ENCODE measurements around the gene UCK1. TPM values are rescaled to one million over a fixed set of nuclear protein-coding genes. Genes with fewer than 3 reads are reported as not detected.

The UCK1 gene
- 10 to 100 TPM; 22.6 to 29.5 TPM for total RNA-seq
- long read RNA-seq, transcript UCK1-204 (7 exons, 2,167 nt) = major isoform, 39 of 53 reads
- long read RNA-seq, transcript UCK1-202 (7 exons, 2,051 nt) = minor isoform, 6 of 53 reads
- long read RNA-seq, partial matches to known transcripts = 2 of 53 reads
- long read RNA-seq, other reads (novel, unspliced or antisense) = 6 of 53 reads

GRCh38 chr9:131530920-131531832 lies at the start of gene UCK1:
Gene UCK1, minus strand, starts transcription at chr9:131531263. Its CDS starts 89 bp downstream, at chr9:131531174.
- peak; percentile 95 for ATAC-seq
- peak; percentile 69 to 79 for DNase-seq
- intact Hi-C loops (cut with DNase I, micrococcal nuclease) = no loop called here

- DNase-seq (no peak), ATAC-seq (no peak)
- intact Hi-C loops (cut with DNase I, micrococcal nuclease) = no loop called here
Observed at GRCh38 chr9:131580358-131580757, 49.3 kb upstream of the UCK1 start.

GRCh38 chr9:131579789-131580211 lies 48.7 kb upstream of the UCK1 start:
- ATAC-seq = no peak
- DNase-seq = no peak
- intact Hi-C loops (cut with DNase I, micrococcal nuclease) = no loop called here

GRCh38 chr9:131578731-131579504 lies 47.9 kb upstream of the UCK1 start:
- peak; percentile 12 for ATAC-seq
- DNase-seq = no peak
- intact Hi-C loops (cut with DNase I, micrococcal nuclease) = no loop called here

- ATAC-seq (no peak), DNase-seq (no peak)
- intact Hi-C loops (cut with DNase I, micrococcal nuclease) = no loop called here
Observed at GRCh38 chr9:131578021-131578420, 47.0 kb upstream of the UCK1 start.

GRCh38 chr9:131577005-131578000 lies 46.2 kb upstream of the UCK1 start:
- intact Hi-C loops (cut with DNase I, micrococcal nuclease) = no loop called here
- no peak for DNase-seq
- no peak for ATAC-seq

GRCh38 chr9:131575946-131576853 lies 45.1 kb upstream of the UCK1 start:
- no peak for DNase-seq
- intact Hi-C loops (cut with DNase I, micrococcal nuclease) = no loop called here
- ATAC-seq = peak; percentile 4

GRCh38 chr9:131574730-131575640 lies 43.9 kb upstream of the UCK1 start:
- ATAC-seq (no peak), DNase-seq (no peak)
- intact Hi-C loops (cut with DNase I, micrococcal nuclease) = no loop called here

GRCh38 chr9:131567910-131568309 lies 36.8 kb upstream of the UCK1 start:
- ATAC-seq (no peak), DNase-seq (no peak)
- intact Hi-C loops (cut with DNase I, micrococcal nuclease) = no loop called here

- ATAC-seq (no peak), DNase-seq (no peak)
- intact Hi-C loops (cut with DNase I, micrococcal nuclease) = no loop called here
Observed at GRCh38 chr9:131566158-131566557, 35.1 kb upstream of the UCK1 start.

GRCh38 chr9:131565369-131565768 lies 34.3 kb upstream of the UCK1 start:
- no peak for ATAC-seq
- no peak for DNase-seq
- intact Hi-C loops (cut with DNase I, micrococcal nuclease) = no loop called here

- DNase-seq (no peak), ATAC-seq (no peak)
- intact Hi-C loops (cut with DNase I, micrococcal nuclease) = no loop called here
Observed at GRCh38 chr9:131562032-131562959, 31.2 kb upstream of the UCK1 start.

GRCh38 chr9:131559421-131560000 lies 28.4 kb upstream of the UCK1 start:
- ATAC-seq (peak; percentile 36), DNase-seq (no peak)
- intact Hi-C loops (cut with DNase I, micrococcal nuclease) = no loop called here

GRCh38 chr9:131557855-131558548 lies 26.9 kb upstream of the UCK1 start:
- ATAC-seq (no peak), DNase-seq (no peak)
- intact Hi-C loops (cut with DNase I, micrococcal nuclease) = no loop called here

All from left colon (tissue), 2 donors.